SK-N-MC (cell line): ENCODE measurements around the gene RAB37.

Experiments used
- EZH2 ChIP-seq: fragments of 200-600 bp; sonication (generic); IDR thresholded peaks from one replicate; pipeline ENCODE4 v1.6.1; 2017; ENCODE audit warnings: antibody characterized with exemption
- FOXP2 ChIP-seq: optimal IDR thresholded peaks from 2 replicates; pipeline ENCODE3; 2011; ENCODE audit warnings: mild to moderate bottlenecking, moderate library complexity; ENCODE audit not compliant: insufficient read depth; ENCODE audit errors: extremely low read length, control extremely low read depth
- POLR2AphosphoS5 ChIP-seq: IDR thresholded peaks from 2 replicates; pipeline ENCODE4 v1.6.1; 2012; ENCODE audit warnings: mild to moderate bottlenecking, low read depth, low read length, borderline replicate concordance

DNA sequence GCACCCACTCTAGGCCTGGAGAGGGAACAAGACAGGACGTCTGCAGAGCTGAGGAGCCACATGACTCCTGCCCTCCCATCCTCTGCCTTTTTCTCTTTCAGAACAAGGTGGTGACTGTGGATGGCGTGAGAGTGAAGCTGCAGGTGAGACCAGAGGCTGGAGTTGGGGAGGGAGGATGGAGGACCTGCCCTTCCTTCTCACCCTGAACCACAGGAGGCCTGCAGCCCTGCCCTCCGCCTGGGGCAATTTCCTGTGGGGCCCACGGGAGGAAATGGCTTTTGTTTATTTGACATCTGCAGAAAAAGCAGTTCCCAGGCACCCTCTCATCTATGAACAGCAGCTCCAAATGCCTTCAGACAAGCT is 5.1 kb downstream of the RAB37 start:
- TF ChIP-seq POLR2AphosphoS5 (no peak), EZH2 (no peak), FOXP2 (no peak)
